ENCODE data around the gene GRM4. TPM values are rescaled to one million over a fixed set of nuclear protein-coding genes. Genes with fewer than 3 reads are reported as not detected.

Gene GRM4
- total RNA-seq, 1 donor from 2014 or later: not detected

- H3K4me1 ChIP-seq: no peaks in the 10 kb centered on the region
- intact Hi-C loops (cut with DNase I): no loop called here
Measured at GRCh38 chr6:34049395-34050342, 96.2 kb downstream of the GRM4 start.

DNA sequence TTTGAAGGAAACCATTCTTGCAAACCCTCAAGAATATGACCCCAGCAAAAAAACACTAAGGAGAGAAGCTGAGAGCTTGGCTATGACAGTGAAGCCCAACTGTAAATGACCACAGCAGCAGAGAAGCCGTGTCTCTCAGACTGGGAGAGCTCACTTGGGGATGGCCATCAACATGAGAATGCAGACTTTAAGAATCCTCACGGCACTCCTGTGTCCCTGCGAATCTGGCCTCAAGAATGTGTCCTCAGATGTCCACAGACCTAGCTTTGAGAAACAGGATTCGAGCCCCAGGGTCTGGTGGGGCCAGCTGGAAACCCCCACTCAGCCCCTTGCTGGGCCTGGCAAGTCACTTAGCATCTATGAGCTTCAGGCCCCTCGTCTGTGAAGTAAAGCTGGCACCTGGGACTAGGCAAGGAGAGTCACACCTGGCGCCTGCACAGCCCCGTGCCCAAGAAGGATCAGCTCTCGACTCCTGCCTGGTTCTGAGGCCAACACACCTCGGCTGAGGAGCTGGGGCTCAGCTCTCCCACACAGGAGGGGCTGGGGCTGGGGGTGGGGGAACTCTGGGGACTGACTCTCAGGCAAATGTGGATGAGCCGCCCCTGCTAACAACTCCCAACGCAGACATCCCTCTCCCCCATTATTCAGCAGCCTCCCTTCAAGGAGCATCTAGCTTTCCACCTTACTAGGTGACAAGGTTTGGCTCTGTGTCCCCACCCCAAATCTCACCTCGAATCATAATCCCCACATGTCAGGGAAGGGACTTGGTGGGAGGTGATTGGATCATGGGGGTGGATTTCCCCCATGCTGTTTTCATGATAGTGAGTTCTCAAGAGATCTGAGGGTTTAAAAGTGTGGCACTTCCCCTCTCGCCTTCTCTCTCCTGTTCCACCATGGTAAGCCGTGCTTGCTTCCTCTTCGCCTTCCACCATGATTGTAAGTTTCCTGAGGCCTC, 97.7 kb downstream of the GRM4 start:
- Histone ChIP-seq H3K27me3 (ENCODE audit: low read depth) (no peaks in the 10 kb centered on the region), H3K4me3 (no peak overlapping the region), H3K4me1 (no peaks in the 10 kb centered on the region), H3K36me3 (no peaks in the 10 kb centered on the region), H3K9me3 (no peaks in the 10 kb centered on the region), H3K27ac (no peak overlapping the region)
- DNase-seq (no peak), ATAC-seq (no peak)
- TF ChIP-seq CTCF (IDR thresholded peaks at IDR 0.05): no peak
- intact Hi-C loops (cut with DNase I): no loop called here

More at GRCh38 chr6:34049395-34050342, 96.2 kb downstream of the GRM4 start:
- Histone ChIP-seq H3K27ac (no peak overlapping the region), H3K9me3 (no peaks in the 10 kb centered on the region), H3K4me3 (no peak overlapping the region), H3K36me3 (no peaks in the 10 kb centered on the region), H3K27me3 (ENCODE audit: low read depth) (no peaks in the 10 kb centered on the region)
- no peak for TF ChIP-seq CTCF (IDR thresholded peaks at IDR 0.05)
- no peak for ATAC-seq
- no peak for DNase-seq

GRCh38 chr6:34046617-34047016, 99.3 kb downstream of the GRM4 start:
- no peaks in the 10 kb centered on the region for H3K9me3 ChIP-seq
- no peak overlapping the region for H3K27ac ChIP-seq
- intact Hi-C loops (cut with DNase I): no loop called here
- no peaks in the 10 kb centered on the region for H3K36me3 ChIP-seq
- no peak for DNase-seq
- H3K4me3 ChIP-seq: no peak overlapping the region
- ATAC-seq: no peak
- TF ChIP-seq CTCF (IDR thresholded peaks at IDR 0.05): no peak
- no peaks in the 10 kb centered on the region for H3K27me3 ChIP-seq (ENCODE audit: low read depth)
- H3K4me1 ChIP-seq: no peaks in the 10 kb centered on the region

DNA sequence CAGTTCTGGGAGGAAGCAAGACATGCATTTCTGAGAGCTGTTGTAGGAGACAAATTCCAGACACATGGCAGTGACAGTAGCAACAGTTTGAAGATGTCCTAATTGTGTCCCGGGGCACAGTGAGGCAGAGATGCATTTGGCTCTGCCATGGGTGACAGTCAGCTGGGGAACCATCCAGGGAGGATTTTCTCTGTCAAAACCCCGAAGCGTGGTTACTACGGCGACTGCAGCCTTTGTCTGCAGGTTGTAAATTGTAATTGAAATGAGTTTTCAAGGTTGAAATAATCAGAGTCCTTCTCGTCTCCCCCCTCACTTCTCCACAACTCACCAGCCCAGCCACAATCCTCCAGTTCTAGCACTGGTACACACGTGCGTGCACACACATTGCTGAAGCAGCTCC, 100.1 kb downstream of the GRM4 start:
- H3K27me3 ChIP-seq (ENCODE audit: low read depth): no peaks in the 10 kb centered on the region
- ATAC-seq (no peak), DNase-seq (no peak)
- no peak for TF ChIP-seq CTCF (IDR thresholded peaks at IDR 0.05)
- H3K9me3 ChIP-seq: no peaks in the 10 kb centered on the region
- H3K4me1 ChIP-seq: no peaks in the 10 kb centered on the region
- no peak overlapping the region for H3K27ac ChIP-seq
- H3K4me3 ChIP-seq: no peak overlapping the region
- intact Hi-C loops (cut with DNase I): no loop called here
- H3K36me3 ChIP-seq: no peaks in the 10 kb centered on the region

GRCh38 chr6:34044945-34045595, 100.8 kb downstream of the GRM4 start:
- H3K27me3 ChIP-seq (ENCODE audit: low read depth): no peaks in the 10 kb centered on the region
- no peaks in the 10 kb centered on the region for H3K9me3 ChIP-seq
- H3K27ac ChIP-seq: no peak overlapping the region
- no peaks in the 10 kb centered on the region for H3K4me1 ChIP-seq
- no peak for TF ChIP-seq CTCF (IDR thresholded peaks at IDR 0.05)
- intact Hi-C loops (cut with DNase I): no loop called here
- no peak for ATAC-seq
- no peak for DNase-seq
- H3K36me3 ChIP-seq: no peaks in the 10 kb centered on the region
- H3K4me3 ChIP-seq: no peak overlapping the region

Measured in lower lobe of right lung (tissue), 2 donors.